GM18519 (cell line): Measurements from ENCODE around the gene CD34.

Experiments used
- ATAC-seq: cut with Tn5 transposase; IDR thresholded peaks from one replicate; pipeline ENCODE4 v1.9.1; 2021; ENCODE audit warnings: mild to moderate bottlenecking, moderate library complexity; ENCODE audit not compliant: unreplicated experiment, low FRiP score

The CD34 gene, protein sequence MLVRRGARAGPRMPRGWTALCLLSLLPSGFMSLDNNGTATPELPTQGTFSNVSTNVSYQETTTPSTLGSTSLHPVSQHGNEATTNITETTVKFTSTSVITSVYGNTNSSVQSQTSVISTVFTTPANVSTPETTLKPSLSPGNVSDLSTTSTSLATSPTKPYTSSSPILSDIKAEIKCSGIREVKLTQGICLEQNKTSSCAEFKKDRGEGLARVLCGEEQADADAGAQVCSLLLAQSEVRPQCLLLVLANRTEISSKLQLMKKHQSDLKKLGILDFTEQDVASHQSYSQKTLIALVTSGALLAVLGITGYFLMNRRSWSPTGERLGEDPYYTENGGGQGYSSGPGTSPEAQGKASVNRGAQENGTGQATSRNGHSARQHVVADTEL

DNA sequence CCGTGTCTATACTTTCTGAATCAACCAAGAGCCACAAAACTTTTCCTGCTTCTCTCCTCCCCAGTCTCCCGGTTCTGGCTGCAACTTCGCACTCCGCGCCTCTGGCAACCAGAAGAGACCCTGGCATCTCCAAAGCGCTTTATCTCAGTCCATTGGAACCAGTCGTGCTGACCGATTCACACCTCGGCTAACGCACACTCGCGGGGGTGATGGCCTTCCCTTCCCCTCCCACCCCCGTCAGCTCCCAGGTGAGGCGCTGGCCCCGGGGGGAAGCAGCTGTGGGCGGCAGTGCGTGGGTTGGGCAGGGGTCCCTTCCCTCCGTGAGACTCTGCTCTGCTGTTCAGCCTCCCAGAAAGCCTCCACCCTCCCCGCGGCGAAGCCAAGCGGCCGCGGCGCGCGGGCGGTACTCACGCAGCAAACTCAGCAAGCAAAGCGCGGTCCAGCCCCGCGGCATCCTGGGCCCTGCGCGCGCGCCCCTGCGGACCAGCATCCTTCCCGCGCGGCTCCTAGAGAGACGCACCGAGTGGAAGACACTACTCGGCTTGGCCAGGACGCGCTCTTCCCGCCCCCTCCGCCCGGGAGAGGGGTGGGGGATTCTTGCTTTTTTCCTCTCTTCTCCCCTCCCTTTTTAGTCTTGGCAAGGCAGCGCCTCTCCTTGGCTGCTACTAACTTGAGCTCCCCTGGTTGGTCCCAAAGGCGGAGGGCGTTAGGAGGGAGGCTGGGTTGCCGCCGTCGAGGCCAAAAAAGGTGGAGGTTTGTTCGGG, at the start of gene CD34:
Gene CD34, minus strand, starts transcription at position 535 of the 764 bp plus-strand sequence. Its CDS starts 45 bp downstream, at position 490.
- no peak for ATAC-seq

DNA sequence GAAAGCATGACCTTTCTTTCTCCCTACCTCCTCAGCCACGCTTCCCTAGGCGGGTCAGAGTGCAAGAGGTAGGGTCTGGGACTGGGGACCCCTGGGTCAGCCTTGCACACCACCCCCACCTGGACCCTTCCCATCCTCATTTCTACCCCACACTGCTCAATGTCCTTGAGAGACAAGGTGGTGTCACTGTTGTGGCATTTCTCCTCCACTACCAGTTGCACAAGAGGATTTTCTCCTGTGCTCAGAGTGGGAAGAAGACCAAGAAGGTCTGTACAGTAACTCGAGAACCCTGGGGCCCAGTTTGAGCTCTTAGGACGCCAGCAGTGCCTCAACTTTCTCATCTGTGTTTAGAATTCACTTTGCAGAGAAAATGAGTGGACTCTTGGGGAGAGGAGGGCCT, 49.4 kb upstream of the CD34 start:
- no peak for ATAC-seq

DNA sequence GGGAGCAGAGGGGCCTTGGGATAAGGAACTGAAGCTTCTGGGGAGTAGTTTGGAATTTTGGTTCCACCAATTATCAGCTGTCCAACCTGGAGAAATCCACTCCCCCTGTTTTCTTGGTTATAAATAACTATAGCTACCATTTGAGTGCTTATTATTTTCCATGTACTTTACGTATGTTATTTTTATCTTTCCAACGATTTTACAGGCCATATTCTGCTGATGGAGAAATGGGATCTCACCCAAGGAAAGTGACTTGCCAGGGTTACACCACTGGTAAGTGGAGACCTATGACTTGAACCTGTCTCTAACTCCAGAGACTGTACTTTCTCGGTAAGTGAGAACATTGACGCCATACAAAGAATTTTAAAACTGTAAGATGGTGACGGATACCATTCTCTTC, 49.0 kb upstream of the CD34 start:
- no peak for ATAC-seq

DNA sequence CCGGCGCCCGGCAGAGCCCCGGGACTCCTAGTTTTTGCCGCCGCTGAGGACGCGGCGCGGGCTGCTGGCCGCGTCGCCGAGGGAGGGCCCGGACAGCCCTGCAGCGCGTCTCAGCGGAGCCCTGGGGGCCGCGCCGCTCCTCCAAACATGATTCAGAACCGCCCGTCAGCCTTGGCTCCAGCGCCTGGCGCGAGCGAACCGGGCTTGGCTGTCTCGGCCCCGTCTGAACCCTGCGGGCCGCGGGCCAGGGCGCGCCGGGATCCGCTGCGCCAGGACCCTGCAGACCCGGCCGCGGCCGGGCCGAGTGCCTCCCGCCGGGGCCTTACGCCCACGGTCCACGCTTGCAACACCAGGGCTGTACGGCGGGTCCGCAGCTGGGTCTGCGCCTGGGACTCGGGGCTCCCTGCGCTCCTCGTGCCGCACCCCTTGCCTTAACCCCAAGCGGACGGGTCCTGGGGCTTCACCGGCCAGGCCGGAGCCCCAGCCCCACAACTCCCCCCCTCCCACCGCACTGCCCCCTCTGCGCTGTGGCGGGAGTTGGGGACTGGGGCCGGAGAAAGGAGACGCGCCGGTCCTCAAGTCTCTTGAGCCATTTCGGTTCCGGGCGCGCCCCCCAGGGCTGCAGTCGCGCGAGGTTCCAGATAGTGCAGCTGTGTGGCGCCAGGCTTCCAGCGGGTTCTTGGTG, 48.4 kb upstream of the CD34 start:
- ATAC-seq = no peak

DNA sequence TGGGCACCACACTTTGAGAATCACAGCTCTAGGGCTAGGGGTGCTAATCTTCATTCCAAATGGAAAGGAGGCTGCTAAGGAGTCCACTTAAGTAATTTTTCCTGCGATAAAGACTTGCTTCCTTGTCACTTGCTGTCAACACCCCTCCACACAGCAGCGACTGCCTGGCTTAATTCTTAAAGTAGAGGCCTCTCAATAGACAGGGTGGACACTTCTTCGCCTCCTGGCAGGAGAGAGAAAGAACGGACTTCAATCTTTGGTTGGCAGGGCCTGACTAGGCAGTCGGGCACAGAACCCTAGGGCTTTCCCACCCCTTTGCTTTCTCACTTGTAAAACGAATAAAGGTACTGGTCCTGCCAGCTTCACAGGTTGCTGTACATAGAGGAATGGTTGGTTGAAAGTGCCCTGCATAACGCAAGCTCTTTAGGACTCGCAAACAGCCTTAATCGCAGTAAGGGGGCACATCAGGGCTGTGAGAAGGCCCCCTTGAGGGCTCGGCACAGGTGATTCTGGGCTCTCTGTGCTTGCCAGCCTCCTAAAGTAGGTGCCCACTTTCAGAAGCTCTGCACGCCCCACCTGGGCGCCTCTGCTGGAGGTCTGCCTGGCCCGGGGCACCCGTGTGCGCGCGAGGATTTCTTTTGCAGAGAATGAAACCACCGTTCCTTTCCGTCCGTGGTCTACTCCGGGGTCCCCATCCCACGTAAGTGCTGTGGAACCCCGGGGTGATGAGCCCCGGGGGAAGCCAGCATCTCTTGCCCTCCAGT, 47.6 kb upstream of the CD34 start:
- ATAC-seq = no peak

- ATAC-seq = no peak
Observed at GRCh38 chr1:207956986-207957385, 46.1 kb upstream of the CD34 start.

- no peak for ATAC-seq
Observed at GRCh38 chr1:207954104-207954503, 43.2 kb upstream of the CD34 start.

DNA sequence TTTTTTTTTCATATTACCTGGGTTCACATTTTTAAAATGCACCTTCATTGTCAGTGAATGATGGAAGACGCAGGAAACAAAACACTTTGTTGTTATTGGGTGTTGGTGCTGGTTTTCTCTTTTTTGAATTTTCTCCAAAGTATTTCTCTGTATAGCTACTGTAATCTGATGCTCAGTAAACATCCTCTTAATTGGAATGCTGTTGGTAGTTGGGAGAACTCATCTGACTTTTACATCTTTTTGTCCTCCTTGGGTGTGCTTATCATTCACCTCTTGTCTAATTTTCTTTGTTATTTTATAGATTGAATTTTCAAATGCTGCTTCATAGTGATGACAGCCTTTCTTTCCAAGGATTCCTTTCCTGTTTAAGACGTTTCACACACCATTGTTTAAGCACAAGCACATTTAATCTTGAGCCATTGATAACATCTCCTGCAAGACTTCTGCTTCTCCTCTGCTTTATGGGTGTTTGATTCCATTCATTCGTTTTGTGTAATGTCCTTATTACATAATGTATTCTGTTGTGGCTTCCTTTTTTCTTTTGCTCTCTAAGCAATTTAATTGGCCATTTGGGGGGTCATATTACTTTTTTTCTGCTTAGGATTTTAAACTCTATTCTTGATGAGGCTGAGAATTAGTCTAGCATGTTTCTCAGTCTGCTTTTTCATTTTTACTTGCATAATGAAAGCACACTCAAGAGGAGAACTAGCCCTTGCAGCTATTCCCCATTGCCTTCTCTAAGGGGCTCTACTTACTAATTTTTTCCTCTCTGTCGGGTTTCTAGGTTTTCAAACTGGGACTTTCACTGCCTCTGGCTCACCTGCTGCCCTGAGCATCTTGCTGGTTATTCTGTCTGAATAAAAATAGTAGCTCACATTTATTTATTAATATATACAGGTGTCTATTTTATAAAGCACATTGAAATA, 42.0 kb upstream of the CD34 start:
- ATAC-seq = no peak

- ATAC-seq = no peak
Observed at GRCh38 chr1:207951652-207952051, 40.7 kb upstream of the CD34 start.

- ATAC-seq = no peak
Observed at GRCh38 chr1:207950750-207951149, 39.8 kb upstream of the CD34 start.

DNA sequence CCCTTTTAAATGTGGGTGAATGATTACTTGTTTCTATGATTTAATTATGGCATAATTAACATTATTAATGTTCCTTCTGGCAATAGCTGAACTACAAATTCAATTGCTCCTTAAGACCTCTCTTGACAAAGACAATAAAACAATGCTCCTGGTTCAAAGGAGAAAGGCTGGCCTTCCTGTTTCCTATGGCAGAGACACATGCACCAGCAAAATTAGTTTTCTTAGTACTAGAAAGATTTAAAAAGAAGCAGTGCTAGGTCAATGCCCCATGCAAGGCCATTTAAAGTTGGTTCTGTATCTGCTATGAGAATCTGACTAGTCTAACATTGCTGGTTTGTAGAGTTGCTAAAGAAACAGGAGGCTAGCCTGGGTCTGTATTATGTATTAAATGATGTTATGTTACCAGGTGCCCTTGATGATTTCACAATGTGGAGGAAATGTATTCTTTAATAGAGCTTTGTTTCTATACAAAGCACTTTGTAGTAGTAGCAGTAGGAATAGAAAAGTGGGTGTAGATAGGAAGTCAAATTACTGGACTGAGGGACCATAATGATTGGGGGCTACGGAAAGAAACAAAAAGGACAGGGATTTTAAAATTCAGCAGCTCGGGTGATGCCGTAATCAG, 38.8 kb upstream of the CD34 start:
- no peak for ATAC-seq

DNA sequence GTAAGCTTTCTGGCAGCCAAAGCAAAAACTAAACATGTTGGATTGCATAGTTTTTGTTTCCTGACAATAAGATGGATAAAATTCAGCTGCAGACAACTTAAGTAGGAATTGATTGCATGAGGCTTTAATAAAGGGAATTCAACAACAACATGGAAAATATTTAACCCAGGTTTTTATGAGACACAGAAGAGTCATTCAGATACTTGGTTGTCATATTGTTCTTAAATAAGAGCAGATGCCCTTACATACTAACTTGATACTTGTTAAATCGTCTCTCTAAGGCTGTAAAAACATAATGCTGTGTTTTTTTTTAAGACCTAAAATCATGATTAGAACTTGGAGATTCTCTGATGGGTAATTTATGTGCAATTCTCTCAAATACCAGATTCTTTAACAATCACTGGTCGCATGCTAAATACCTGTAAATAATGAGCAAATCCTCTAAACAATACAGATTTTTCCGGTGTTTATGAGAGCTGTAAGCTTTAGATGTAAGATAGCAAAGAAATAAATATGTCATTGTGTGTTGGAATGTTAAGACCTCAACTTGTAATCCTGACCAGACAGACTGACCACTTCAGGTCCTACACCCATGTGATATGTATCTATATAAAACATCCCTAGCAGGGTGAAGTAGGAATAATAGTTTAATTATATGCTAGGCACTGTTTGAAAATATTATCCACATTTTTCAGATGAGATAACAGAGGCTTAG, 37.8 kb upstream of the CD34 start:
- no peak for ATAC-seq

GRCh38 chr1:207946756-207947155, 35.8 kb upstream of the CD34 start:
- ATAC-seq = no peak

- ATAC-seq = no peak
Observed at GRCh38 chr1:207944571-207944970, 33.6 kb upstream of the CD34 start.

DNA sequence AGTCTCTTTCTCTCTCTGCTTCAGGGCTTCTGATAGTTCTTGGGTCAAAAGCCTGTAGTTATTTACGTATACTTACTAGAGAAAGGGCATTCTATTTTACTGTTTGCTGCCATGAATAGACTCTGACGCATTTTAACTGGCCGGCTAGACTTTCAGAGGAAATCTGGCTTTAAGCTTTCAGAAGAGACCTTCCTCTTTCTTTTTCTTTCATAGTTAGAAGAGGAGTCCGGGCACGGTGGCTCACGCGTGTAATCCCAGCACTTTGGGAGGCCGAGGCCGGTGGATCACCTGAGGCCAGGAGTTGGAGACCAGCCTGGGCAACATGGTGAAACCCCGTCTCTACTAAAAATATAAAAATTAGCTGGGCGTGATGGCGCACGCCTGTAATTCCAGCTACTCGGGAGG, 31.4 kb upstream of the CD34 start:
- peak; percentile 71 for ATAC-seq

GRCh38 chr1:207941665-207942064, 30.7 kb upstream of the CD34 start:
- no peak for ATAC-seq

DNA sequence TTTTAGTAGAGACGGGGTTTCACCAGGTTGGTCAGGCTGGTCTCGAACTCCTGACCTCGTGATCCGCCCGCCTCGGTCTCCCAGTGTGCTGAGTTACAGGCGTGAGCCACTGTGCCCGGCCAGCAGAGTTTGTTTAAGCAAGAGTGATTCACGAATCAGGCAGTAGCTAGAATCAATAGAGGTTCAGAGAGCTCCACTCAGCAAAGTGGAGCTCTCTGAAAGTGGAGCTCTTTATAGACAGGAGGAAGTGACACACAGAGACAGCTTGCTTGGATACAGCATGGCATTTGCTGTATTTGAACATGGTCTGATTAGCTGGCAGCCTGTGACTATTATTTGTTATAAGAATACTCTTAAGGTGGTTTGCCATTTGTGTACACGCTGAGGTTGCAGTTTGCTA, 27.1 kb upstream of the CD34 start:
- ATAC-seq = no peak

- no peak for ATAC-seq
Observed at GRCh38 chr1:207937204-207937603, 26.3 kb upstream of the CD34 start.
